ENCODE results near the gene GALNT10.

The GALNT10 gene

DNA sequence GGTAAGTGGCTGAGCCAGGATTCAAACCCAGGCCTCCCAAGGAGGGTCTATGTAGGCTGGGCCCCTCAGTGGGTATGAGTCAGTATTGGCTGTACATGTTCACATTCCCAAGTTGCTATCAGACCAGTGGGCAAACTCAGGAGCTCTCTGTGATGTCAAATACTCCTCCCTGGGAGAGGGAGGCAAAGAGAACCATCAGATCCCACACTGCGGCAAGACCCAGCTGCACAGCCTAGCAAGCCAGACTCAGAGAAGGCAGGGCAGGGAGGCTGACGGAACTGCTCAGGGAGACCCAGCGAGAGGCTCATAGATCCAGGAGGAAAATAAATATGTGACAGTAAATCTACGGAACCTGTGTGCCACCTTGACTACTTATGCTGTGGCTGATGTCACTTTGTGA is 212.7 kb downstream of the GALNT10 start:
- no peak for DNase-seq (ENCODE audit: extremely low read depth, low read depth)
- TF ChIP-seq, protein P1, sequence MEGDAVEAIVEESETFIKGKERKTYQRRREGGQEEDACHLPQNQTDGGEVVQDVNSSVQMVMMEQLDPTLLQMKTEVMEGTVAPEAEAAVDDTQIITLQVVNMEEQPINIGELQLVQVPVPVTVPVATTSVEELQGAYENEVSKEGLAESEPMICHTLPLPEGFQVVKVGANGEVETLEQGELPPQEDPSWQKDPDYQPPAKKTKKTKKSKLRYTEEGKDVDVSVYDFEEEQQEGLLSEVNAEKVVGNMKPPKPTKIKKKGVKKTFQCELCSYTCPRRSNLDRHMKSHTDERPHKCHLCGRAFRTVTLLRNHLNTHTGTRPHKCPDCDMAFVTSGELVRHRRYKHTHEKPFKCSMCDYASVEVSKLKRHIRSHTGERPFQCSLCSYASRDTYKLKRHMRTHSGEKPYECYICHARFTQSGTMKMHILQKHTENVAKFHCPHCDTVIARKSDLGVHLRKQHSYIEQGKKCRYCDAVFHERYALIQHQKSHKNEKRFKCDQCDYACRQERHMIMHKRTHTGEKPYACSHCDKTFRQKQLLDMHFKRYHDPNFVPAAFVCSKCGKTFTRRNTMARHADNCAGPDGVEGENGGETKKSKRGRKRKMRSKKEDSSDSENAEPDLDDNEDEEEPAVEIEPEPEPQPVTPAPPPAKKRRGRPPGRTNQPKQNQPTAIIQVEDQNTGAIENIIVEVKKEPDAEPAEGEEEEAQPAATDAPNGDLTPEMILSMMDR (IDR thresholded peaks at IDR 0.05; ENCODE audit: low read depth, low read length), result no peak

DNA sequence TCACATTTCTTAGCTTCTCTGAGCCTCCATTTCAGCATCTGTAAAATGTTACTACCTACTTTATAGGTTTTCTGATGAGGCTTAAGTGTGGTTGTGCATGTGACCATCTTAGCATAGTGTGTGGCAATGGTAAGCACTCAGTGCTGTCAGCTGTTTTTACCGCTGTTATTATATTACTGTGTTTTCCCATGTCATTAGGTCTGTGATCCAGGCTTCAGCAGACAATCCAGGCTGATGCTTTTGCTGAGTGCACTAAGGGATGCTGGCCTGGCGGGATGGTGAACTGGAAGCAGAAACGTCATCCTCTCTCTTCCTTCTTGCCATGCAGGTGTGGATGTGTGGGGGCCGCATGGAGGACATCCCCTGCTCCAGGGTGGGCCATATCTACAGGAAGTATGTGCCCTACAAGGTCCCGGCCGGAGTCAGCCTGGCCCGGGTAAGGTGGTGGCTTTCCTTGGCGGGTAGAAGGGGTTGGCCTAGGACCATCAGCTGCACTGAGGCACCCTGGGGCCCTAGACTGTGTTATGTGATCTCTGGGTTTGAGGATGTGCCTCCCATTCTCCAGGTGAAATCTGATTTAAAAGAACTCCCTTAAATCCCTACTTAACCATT is 213.3 kb downstream of the GALNT10 start:
- TF ChIP-seq, protein P1 (IDR thresholded peaks at IDR 0.05; ENCODE audit: low read depth, low read length), result no peak
- DNase-seq (ENCODE audit: extremely low read depth, low read depth), result no peak

DNA sequence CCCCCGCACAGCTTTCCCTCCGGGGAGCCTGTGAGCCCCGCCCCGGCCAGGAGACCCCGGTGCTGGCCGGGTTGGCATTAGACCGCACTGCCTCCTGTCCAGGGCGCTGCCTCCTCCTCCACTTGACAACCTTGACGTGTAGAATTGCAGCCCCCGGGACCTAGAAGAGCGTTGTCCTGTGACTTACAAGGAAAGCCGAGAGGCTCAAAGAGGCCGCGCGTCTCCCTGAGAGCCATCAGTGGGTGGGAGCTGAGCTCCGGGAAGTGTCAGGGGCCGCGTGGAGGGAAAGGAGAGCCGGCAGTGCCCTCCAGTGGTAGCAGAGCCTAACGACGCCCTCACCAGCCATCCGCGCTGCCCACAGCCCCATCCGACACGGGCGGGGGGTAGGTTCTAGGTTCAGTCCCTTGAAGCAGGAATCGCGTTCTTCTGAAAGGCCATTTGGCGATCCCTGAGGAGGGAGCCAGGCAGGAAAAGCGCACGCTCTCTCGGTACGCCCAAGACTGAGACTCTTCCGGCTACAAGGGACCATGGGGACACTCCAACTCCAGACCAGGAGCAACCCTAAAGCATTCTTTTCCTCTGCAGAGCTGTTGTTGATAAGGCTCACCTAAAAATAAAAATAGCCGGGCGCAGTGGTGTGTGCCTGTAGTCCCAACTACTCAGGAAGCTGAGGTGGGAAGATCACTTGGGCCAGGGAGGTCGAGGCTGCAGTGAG is 214.7 kb downstream of the GALNT10 start:
- TF ChIP-seq, protein P1 (IDR thresholded peaks at IDR 0.05; ENCODE audit: low read depth, low read length), result peak; percentile 89
- DNase-seq (ENCODE audit: extremely low read depth, low read depth), result peak; percentile 28

DNA sequence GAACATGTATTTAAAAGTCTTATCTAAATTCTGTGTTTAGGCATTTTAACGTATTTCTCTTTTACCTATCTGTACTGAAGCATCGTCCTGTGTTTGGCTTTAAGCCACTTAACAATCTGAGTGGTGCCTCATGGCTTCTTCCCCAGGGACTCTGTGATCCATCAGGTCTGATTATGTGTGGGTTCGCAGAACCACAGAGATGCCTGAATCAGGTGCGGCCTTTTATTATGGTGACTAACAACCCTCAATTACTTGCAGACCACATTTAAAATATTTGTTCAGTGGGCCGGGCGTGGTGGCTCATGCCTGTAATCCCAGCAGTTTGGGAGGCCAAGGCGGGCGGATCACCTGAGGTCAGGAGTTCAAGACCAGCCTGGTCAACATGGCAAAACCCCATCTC is 215.7 kb downstream of the GALNT10 start:
- TF ChIP-seq, protein P1 (IDR thresholded peaks at IDR 0.05; ENCODE audit: low read depth, low read length), result no peak
- no peak for DNase-seq (ENCODE audit: extremely low read depth, low read depth)

DNA sequence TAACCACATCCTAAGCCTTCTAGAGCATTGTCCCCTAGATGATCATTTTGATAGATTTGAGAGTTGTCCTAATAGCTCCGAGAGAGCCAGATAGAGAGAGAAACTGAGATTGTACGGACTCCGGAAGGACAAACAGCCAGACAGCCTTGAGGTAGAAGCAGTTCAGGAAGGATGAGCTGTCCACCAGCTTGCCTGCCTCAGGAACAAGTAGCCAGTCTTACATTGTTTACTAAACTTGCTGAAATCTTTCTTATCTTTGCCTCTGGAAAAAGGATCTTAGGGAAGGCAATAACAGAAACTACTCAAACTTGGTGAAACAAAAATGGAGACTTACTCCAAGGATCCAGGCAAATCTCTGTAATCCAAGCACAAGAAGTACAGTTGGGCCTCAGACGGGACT is 216.3 kb downstream of the GALNT10 start:
- DNase-seq (ENCODE audit: extremely low read depth, low read depth), result no peak
- TF ChIP-seq, protein P1 (IDR thresholded peaks at IDR 0.05; ENCODE audit: low read depth, low read length), result no peak

DNA sequence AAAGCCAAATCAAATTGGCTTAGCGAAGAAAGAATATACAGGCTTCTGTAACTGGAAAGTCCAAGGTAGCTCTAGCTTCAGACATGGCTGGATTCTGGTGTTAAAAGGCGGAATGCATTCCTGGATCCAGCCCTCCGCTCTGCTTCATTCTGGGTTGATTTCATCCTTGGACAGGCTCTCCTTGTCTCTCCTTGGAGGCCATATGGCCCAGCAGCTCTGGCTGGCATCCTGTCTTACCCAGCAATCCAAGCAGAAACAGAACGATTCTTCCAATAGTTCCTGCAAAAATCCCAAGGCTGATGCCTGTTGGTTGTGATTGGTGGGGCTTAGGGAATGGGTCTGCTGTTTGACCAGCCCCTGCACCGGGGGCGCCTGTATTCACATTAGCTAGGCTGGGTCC is 218.3 kb downstream of the GALNT10 start:
- TF ChIP-seq, protein P1 (IDR thresholded peaks at IDR 0.05; ENCODE audit: low read depth, low read length), result no peak
- no peak for DNase-seq (ENCODE audit: extremely low read depth, low read depth)

DNA sequence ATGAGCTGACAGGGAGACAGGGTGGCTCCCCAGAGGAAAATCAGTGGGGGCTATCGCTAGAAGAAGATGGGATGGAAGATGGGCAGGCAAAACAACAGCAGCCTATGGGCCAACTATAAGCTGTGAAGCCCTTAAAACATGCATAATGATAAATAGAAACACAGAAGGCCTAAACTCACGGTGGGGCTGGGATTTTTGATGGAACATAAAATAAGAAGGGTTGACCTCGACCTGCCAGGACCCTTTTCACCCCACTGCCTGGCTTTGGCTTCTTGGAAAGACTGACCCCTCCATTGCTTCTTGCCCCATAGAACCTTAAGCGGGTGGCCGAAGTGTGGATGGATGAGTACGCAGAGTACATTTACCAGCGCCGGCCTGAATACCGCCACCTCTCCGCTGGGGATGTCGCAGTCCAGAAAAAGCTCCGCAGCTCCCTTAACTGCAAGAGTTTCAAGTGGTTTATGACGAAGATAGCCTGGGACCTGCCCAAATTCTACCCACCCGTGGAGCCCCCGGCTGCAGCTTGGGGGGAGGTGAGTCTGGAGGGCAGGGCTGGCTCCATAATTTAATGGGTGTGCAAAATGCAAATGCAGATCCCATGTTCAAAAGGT is 218.8 kb downstream of the GALNT10 start:
- TF ChIP-seq, protein P1 (IDR thresholded peaks at IDR 0.05; ENCODE audit: low read depth, low read length), result no peak
- no peak for DNase-seq (ENCODE audit: extremely low read depth, low read depth)
